A549 (cell line): Measurements from ENCODE around the gene TMTC2. TPM values are rescaled to one million over a fixed set of nuclear protein-coding genes. Genes with fewer than 3 reads are reported as not detected.

Experiments
- ATAC-seq, 2 experiments: fragments of 200-7000 bp in 1 of 2; fragments of >200 bp in 1 of 2; cut with Nextera tagmentation in 1 of 2; cut with Tn5 transposase in 1 of 2; 3 replicates each; pipeline versions ENCODE4 v1.8.0 to v1.9.1; 2018 to 2020; ENCODE audit warnings: mild to moderate bottlenecking in 1 of 2, moderate library complexity in 1 of 2
- CTCF ChIA-PET: fragments of 300-600 bp; sonication (Branson Sonifier 250); formaldehyde crosslinking; extraction: SDS; loops from one replicate; lab custom pipeline; 2021; ENCODE audit warnings: antibody characterized with exemption, inconsistent platforms; lab: Yijun Ruan, JAX
- POLR2A ChIA-PET: fragments of 350-600 bp; formaldehyde crosslinking; extraction: SDS; loops from one replicate; lab custom pipeline; 2021; ENCODE audit warnings: antibody characterized with exemption, inconsistent platforms; lab: Yijun Ruan, JAX
- DNase-seq, 2 experiments: peaks; one replicate each; pipeline versions ENCODE4 v3.0.0 to v3.0.0-alpha.2; 2011 to 2016; ENCODE audit warnings: low read depth in 1 of 2, low spot score in 1 of 2
- FAIRE-seq: peaks from 2 replicates; lab custom pipeline; 2011; peaks lifted over from hg19 to GRCh38; lab: Jason Lieb, UNC
- H3K27ac ChIP-seq, 2 experiments: fragments of >200 bp; sonication (Bioruptor Twin); formaldehyde crosslinking; 3 replicates each; pipeline ENCODE4 v1.5.1; 2016 to 2017
- H3K4me1 ChIP-seq: fragments of >200 bp; sonication (Bioruptor Twin); formaldehyde crosslinking; 3 replicates; pipeline ENCODE4 v1.6.1; 2016
- H3K4me2 ChIP-seq: fragments of >200 bp; sonication (Bioruptor Twin); formaldehyde crosslinking; 3 replicates; pipeline ENCODE4 v1.6.1; 2016
- H3K4me3 ChIP-seq: fragments of >200 bp; sonication (Bioruptor Twin); formaldehyde crosslinking; 3 replicates; pipeline ENCODE4 v1.5.1; 2016
- H3K9me3 ChIP-seq: fragments of >200 bp; sonication (Bioruptor Twin); formaldehyde crosslinking; 3 replicates; pipeline ENCODE4 v1.6.1; 2016
- BCL3 ChIP-seq: fragments of >200 bp; sonication (Bioruptor Twin); formaldehyde crosslinking; IDR thresholded peaks from 3 replicates; pipeline ENCODE4 v1.6.1; 2016
- BHLHE40 ChIP-seq: IDR thresholded peaks from 2 replicates; pipeline ENCODE4 v1.6.1; 2012; ENCODE audit warnings: low read depth, low read length, inconsistent platforms
- CBX8 ChIP-seq: fragments of 200-600 bp; sonication (generic); IDR thresholded peaks from 2 replicates; pipeline ENCODE4 v1.6.1; 2016
- CEBPB ChIP-seq, 2 experiments: fragments of >200 bp in 1 of 2; sonication (Bioruptor Twin) in 1 of 2; formaldehyde crosslinking in 1 of 2; IDR thresholded peaks; 2 replicates each; pipeline ENCODE4 v1.6.1; 2012 to 2016
- EHMT2 ChIP-seq: fragments of 200-600 bp; sonication (generic); IDR thresholded peaks from 2 replicates; pipeline ENCODE4 v1.6.1; 2016; ENCODE audit warnings: antibody characterized with exemption, low read depth, mild to moderate bottlenecking, moderate library complexity
- EP300 ChIP-seq, 2 experiments: fragments of >200 bp; sonication (Bioruptor Twin); formaldehyde crosslinking; IDR thresholded peaks; 2 replicates in 1 of 2; 3 replicates in 1 of 2; pipeline ENCODE4 v1.6.1; 2016 to 2017
- ESRRA ChIP-seq: fragments of 150-350 bp; IDR thresholded peaks from 2 replicates; pipeline ENCODE4 v1.6.1; 2014; ENCODE audit warnings: mild to moderate bottlenecking, low read length, borderline replicate concordance
- FOSL2 ChIP-seq, 2 experiments: fragments of 450-650 bp in 1 of 2; fragments of >200 bp in 1 of 2; sonication (Bioruptor Twin) in 1 of 2; formaldehyde crosslinking; IDR thresholded peaks; 2 replicates each; pipeline versions ENCODE4 v1.5.0 to v1.6.1; 2016 to 2020; ENCODE audit warnings: mild to moderate bottlenecking in 1 of 2, moderate library complexity in 1 of 2
- HDAC2 ChIP-seq: fragments of 200-600 bp; sonication (generic); IDR thresholded peaks from 2 replicates; pipeline ENCODE4 v1.6.1; 2016
- HES2 ChIP-seq: fragments of >200 bp; sonication (Bioruptor Twin); formaldehyde crosslinking; IDR thresholded peaks from 2 replicates; pipeline ENCODE4 v1.6.1; 2016
- HEYL ChIP-seq: fragments of 250-450 bp; sonication (Bioruptor Pico); IDR thresholded peaks from 2 replicates; pipeline ENCODE4 v1.8.0; 2021; ENCODE audit warnings: mild to moderate bottlenecking, moderate library complexity
- HOXA7 ChIP-seq: fragments of 250-450 bp; sonication (Bioruptor Pico); IDR thresholded peaks from 2 replicates; pipeline ENCODE4 v1.5.0; 2020; ENCODE audit warnings: mild to moderate bottlenecking, moderate library complexity
- JUN ChIP-seq, 2 experiments: fragments of >200 bp; sonication (Bioruptor Twin); formaldehyde crosslinking; IDR thresholded peaks; 2 replicates in 1 of 2; 3 replicates in 1 of 2; pipeline ENCODE4 v1.6.1; 2016 to 2017
- JUNB ChIP-seq: fragments of >200 bp; sonication (Bioruptor Twin); formaldehyde crosslinking; IDR thresholded peaks from 2 replicates; pipeline ENCODE4 v1.6.1; 2016
- KDM1A ChIP-seq: fragments of 200-600 bp; sonication (generic); IDR thresholded peaks from 2 replicates; pipeline ENCODE4 v1.6.1; 2016; ENCODE audit warnings: low read depth, mild to moderate bottlenecking
- MAZ ChIP-seq: fragments of 150-350 bp; IDR thresholded peaks from 2 replicates; pipeline ENCODE4 v1.6.1; 2014; ENCODE audit warnings: antibody characterized with exemption, low read depth, low read length, borderline replicate concordance
- NFE2L2 ChIP-seq: fragments of 150-350 bp; conservative IDR thresholded peaks from 2 replicates; pipeline ENCODE4 v1.6.1; 2014; ENCODE audit warnings: low read length
- NPAS2 ChIP-seq: fragments of 250-450 bp; sonication (Bioruptor Pico); IDR thresholded peaks from 2 replicates; pipeline ENCODE4 v1.8.0; 2022; ENCODE audit warnings: mild to moderate bottlenecking, moderate library complexity, borderline replicate concordance
- PBX3 ChIP-seq: IDR thresholded peaks from 2 replicates; pipeline ENCODE4 v1.6.1; 2012
- PHF8 ChIP-seq: fragments of 200-600 bp; sonication (generic); IDR thresholded peaks from 2 replicates; pipeline ENCODE4 v1.6.1; 2016; ENCODE audit warnings: low read depth, mild to moderate bottlenecking, antibody characterized with exemption, moderate library complexity, borderline replicate concordance
- RAD21 ChIP-seq, 2 experiments: fragments of >200 bp in 1 of 2; sonication (Bioruptor Twin) in 1 of 2; formaldehyde crosslinking in 1 of 2; IDR thresholded peaks in 1 of 2; conservative IDR thresholded peaks in 1 of 2; 2 replicates in 1 of 2; 3 replicates in 1 of 2; pipeline ENCODE4 v1.6.1; 2012 to 2018; ENCODE audit warnings: inconsistent platforms in 1 of 2
- RCOR1 ChIP-seq: fragments of 150-350 bp; IDR thresholded peaks from 2 replicates; pipeline ENCODE4 v1.6.1; 2014; ENCODE audit warnings: antibody characterized with exemption, low read length, low read depth
- RFX5 ChIP-seq: fragments of 450-650 bp; IDR thresholded peaks from 2 replicates; pipeline ENCODE4 v1.7.1; 2014; ENCODE audit warnings: antibody characterized with exemption, mild to moderate bottlenecking, moderate library complexity
- RNF2 ChIP-seq: fragments of 200-600 bp; sonication (generic); IDR thresholded peaks from 2 replicates; pipeline ENCODE4 v1.6.1; 2016; ENCODE audit warnings: low read depth, mild to moderate bottlenecking, antibody characterized with exemption, moderate library complexity, borderline replicate concordance
- SMC3 ChIP-seq: fragments of >200 bp; sonication (Bioruptor Twin); formaldehyde crosslinking; IDR thresholded peaks from 3 replicates; pipeline ENCODE4 v1.6.1; 2018; ENCODE audit warnings: inconsistent platforms
- SREBF2 ChIP-seq: fragments of 450-650 bp; IDR thresholded peaks from 2 replicates; pipeline ENCODE4 v1.6.1; 2014; ENCODE audit warnings: mild to moderate bottlenecking, moderate library complexity
- ZC3H11A ChIP-seq: fragments of 450-650 bp; IDR thresholded peaks from 2 replicates; pipeline ENCODE4 v1.6.1; 2014; ENCODE audit warnings: antibody characterized with exemption, mild to moderate bottlenecking
- ZSCAN20 ChIP-seq: fragments of 250-450 bp; sonication (Bioruptor Pico); IDR thresholded peaks from 2 replicates; pipeline ENCODE4 v1.8.0; 2022; ENCODE audit warnings: mild to moderate bottlenecking, moderate library complexity
- WGBS: methylation state at CpG from one replicate; pipeline ENCODE4 v1.1.6; 2017; ENCODE audit errors: missing lambda C conversion rate; 5-methylcytosine and 5-hydroxymethylcytosine counted together
- polyA plus RNA-seq, 4 experiments: library from polyadenylated mRNA; depleted of rRNA in 3 of 4; stranded (reverse); fragments of >200 nt; fragmentation: RNase III in 1 of 4; extraction: RNeasy Plus Mini Kit Qiagen cat#74134 plus additional on column Dnase treatment in 1 of 4; gene quantifications; 2 replicates in 3 of 4; 3 replicates in 1 of 4; pipeline ENCODE4 v1.2.3, GENCODE V29; 2011 to 2017

The TMTC2 gene
- polyA plus RNA-seq, 2 of the 4 experiments (the other 2 are of a cell fraction), result 1.8 to 5.3 TPM

GRCh38 chr12:82959821-82960220 lies 273.1 kb downstream of the TMTC2 start:
- TF ChIP-seq CBX8 (no peak), FOSL2 (IDR thresholded peaks at IDR 0.05) (no peak), FOSL2 (CRISPR knock-in tag; IDR thresholded peaks at IDR 0.05) (no peak), HOXA7 (CRISPR knock-in tag) (no peak), KDM1A (no peak), NPAS2 (CRISPR knock-in tag) (no peak), PBX3 (no peak), EP300 (IDR thresholded peaks at IDR 0.05) (no peak), JUN (IDR thresholded peaks at IDR 0.05) (no peak), ZSCAN20 (CRISPR knock-in tag) (no peak), HEYL (no peak), BHLHE40 (no peak), BCL3 (no peak), EHMT2 (no peak)
- ChIA-PET CTCF (interaction anchor here (1.2 kb wide), 1 partner anchor 275 kb away, joined by 6 read pairs; no protein-coding TSS in a partner anchor), POLR2A (no interaction called here)
- 13% methylated on average over 1 of the region's 1 CpG for WGBS
- Histone ChIP-seq H3K9me3 (no peaks in the 10 kb centered on the region; the same call in 2 of the 3 replicates), H3K4me3 (no peak overlapping the region), H3K4me1 (no peaks in the 10 kb centered on the region), H3K4me2 (no peak overlapping the region), H3K27ac (no peak overlapping the region)
- ATAC-seq (no peak), FAIRE-seq (no peak), DNase-seq (no peak)

GRCh38 chr12:82961835-82962234 lies 275.1 kb downstream of the TMTC2 start:
- WGBS, result 28% methylated on average over 2 of the region's 2 CpGs
- no peak for TF ChIP-seq KDM1A
- TF ChIP-seq NPAS2 (CRISPR knock-in tag), result no peak
- no peak for TF ChIP-seq RCOR1
- TF ChIP-seq EP300 (IDR thresholded peaks at IDR 0.05), result no peak
- TF ChIP-seq SMC3, result no peak
- no peak for TF ChIP-seq PHF8
- TF ChIP-seq HDAC2, result no peak
- no peak for TF ChIP-seq ZC3H11A
- ChIA-PET CTCF (no interaction called here), POLR2A (no interaction called here)
- ATAC-seq (no peak), DNase-seq (no peak), FAIRE-seq (no peak)
- H3K4me2 ChIP-seq, result no peak overlapping the region
- no peaks in the 10 kb centered on the region; the same call in 2 of the 3 replicates for H3K9me3 ChIP-seq
- no peak overlapping the region for H3K27ac ChIP-seq
- H3K4me1 ChIP-seq, result no peaks in the 10 kb centered on the region
- no peak overlapping the region for H3K4me3 ChIP-seq

GRCh38 chr12:82963956-82964355 lies 277.2 kb downstream of the TMTC2 start:
- FAIRE-seq (no peak), DNase-seq (no peak), ATAC-seq (no peak)
- no peaks in the 10 kb centered on the region for H3K4me1 ChIP-seq
- no peak overlapping the region for H3K4me2 ChIP-seq
- no peaks in the 10 kb centered on the region for H3K9me3 ChIP-seq
- TF ChIP-seq HES2, result no peak
- no peak for TF ChIP-seq RNF2
- TF ChIP-seq JUNB, result no peak
- TF ChIP-seq JUN (IDR thresholded peaks at IDR 0.05), result no peak
- TF ChIP-seq BHLHE40, result no peak
- TF ChIP-seq NFE2L2, result no peak
- TF ChIP-seq EHMT2, result no peak
- no peak for TF ChIP-seq SREBF2
- no peak for TF ChIP-seq RAD21 (conservative IDR thresholded peaks at IDR 0.05 in 1 of 2, IDR thresholded peaks at IDR 0.05 in 1 of 2)
- no peak for TF ChIP-seq ESRRA
- no peak for TF ChIP-seq ZSCAN20 (CRISPR knock-in tag)
- no peak for TF ChIP-seq PBX3
- TF ChIP-seq HEYL, result no peak
- no peak for TF ChIP-seq CEBPB (IDR thresholded peaks at IDR 0.05)
- TF ChIP-seq ZC3H11A, result no peak
- TF ChIP-seq CBX8, result no peak
- TF ChIP-seq RFX5, result no peak
- no peak for TF ChIP-seq MAZ
- no peak overlapping the region for H3K4me3 ChIP-seq
- POLR2A ChIA-PET, result no interaction called here
- 62% methylated on average over 3 of the region's 3 CpGs for WGBS
- CTCF ChIA-PET, result no interaction called here
- H3K27ac ChIP-seq, result no peak overlapping the region
